ENCODE data around the gene RADIL.
"Not testable (repeated sequence)": the region's sequence is repeated elsewhere in the genome, so short reads cannot be mapped to it uniquely, and the experiment has no call there.

RADIL gene, protein sequence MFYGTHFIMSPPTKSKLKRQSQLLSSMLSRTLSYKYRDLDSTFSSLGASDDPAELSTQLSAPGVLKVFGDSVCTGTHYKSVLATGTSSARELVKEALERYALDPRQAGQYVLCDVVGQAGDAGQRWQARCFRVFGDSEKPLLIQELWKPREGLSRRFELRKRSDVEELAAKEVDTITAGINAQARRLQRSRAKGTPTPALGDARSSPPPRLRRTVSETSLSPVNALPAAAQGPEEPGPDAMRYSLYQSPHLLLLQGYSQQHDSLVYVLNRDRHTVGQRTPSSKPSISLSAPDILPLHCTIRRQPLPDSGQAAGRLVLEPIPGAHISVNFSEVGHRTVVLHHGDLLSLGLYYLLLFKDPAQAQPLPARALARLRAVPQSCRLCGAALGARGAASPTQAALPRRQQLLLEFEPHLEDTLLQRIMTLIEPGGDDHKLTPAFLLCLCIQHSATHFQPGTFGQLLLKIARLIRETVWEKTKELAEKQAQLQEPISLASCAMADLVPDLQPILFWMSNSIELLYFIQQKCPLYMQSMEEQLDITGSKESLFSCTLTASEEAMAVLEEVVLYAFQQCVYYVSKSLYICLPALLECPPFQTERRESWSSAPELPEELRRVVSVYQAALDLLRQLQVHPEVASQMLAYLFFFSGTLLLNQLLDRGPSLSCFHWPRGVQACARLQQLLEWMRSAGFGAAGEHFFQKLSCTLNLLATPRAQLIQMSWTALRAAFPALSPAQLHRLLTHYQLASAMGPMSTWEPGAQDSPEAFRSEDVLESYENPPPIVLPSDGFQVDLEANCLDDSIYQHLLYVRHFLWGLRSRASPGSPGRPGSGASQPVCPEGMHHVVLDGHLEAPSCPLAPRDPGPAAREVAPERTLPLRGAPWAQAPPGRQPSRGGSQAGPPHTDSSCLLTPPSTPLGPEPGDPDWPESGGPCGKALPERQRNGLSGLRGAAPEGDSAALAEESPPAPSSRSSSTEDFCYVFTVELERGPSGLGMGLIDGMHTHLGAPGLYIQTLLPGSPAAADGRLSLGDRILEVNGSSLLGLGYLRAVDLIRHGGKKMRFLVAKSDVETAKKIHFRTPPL

DNA sequence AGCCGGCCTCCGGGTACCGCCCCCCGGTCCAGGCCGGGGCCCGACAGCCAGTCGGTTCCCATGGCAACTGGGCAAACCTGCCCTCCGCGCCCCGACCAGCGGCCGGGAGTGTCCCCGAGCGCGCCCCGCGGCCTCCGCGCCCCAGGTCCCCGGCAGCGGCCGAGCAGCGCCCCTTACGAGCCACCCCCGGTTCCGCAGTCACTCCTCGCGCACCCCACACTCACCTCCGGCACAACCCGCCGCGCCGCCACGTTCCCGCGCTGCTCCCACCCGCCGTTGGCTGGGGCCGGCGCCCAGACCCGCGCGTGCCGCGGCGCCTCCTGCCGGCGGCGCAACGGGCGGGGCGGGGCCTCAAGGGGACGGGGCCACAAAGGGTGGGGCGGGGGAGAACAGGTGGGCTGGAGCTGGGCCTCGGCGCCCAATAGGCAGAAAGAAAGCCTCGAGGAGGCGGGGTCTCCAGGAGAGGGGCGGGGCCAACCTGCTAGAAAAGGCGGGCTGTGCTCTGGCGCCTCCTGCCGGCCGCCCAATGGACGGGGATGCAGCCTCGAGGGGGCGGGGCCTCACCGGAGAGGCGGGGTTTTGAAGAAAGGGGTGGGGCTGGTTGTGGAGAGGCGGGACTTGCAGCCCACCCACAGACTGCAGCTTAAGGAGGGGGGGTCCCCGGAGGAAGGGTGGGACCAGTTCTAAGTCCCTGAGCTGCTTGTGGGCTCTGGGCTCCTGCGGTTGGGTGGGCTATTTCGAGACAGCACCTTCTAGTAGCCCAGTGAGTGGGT, at the start of gene RADIL:
Gene RADIL, minus strand, starts transcription at position 345 of the 773 bp plus-strand sequence. CDS start 5,577 bp downstream, outside the sequence.
- DNase-seq, result peak; percentile 86

DNA sequence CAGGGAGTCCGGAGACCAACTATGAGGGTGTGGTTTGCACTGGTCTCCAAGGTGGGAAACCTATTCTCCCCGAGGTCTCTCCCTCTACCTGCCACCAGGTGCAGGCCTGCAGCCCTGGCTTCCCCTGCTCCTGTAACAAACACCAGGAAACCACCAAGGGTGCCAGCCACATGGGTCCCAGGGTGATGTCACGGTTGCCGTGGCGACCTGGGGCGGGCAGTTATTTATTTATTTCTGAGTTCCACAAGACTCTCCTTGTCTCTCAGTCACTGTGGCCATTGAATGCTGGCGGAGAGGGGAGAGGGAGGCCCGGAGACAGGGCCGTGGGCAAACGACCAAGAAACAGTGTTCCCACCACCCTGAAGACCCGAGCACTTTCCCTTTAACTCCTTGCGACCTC, 48.4 kb upstream of the RADIL start:
- DNase-seq, result no peak

DNA sequence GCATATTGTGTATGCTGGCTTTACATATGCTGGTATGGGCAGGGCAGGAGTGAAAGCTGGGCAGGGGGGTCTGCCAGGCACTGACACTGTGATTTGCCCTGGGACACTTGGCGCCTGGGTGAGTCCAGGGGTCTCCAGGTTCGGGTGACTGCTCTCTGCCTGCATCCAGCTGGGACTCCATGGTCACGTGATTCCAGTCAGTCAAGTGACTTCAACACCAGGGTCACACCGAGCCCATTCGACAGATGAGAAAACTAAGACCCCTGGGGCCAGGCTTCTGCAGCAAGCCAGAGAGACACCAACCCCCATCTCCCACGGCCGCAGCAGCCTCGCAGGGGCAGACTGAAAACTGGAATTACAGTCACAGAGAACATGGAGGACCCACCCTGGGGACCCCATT, 45.5 kb upstream of the RADIL start:
- DNase-seq, result no peak

DNA sequence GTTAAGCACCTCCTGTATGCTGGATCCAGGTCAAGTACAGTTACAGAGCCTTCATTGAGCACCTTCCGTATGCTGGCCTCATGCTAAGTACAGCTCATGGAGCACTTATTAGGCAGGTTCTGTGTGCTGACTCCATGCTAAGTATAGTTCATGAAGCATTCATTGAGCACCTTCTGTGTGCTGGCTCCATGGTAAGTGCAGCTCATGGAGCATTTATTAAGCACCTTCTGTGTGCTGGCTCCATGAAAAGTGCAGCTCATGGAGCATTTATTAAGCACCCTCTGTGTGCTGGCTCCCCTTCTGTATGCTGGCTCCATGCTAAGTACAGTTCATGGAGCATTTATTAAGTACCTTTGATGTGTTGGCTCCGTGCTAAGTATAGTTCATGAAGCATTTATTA, 44.9 kb upstream of the RADIL start:
- DNase-seq, result no peak

DNA sequence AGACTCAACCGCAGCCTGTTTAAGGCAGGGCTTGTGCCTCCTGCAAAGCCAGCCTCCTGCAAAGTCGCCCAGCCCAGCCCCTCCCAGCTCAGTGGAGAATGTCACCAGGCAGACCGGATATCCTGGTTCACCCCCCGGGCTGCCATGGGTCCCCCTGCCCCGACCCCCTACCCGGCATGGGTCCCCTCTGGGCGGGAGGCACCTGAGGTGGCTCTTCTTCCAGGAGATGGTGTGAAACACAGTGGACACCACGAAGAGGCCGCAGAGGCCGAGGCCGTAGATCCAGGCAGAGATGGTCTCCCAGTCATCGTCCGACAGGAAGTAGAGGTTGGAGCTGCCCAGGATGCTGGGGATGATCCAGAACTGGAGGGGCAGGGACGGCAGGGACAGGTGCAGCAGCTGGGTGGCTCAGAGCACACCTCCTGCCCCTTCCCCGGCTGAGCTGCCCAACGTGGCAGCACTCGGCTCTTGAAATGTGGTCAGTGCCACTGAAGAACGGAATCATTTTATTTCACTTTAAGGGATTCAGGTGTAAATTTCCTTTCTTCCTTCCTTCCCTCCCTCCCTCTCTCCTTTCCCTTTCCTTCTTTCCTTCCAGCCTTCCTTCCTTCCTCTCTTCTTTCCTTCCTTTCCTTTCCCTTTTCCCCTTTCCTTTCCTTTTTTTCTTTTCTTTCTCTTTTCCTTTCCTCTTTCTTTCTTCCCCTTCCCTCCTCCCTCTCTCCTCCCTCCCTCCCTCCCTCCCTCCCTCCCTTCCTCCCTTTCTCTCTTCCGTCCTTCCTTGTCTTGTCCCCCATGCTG, 36.7 kb upstream of the RADIL start:
- DNase-seq, result no peak

DNA sequence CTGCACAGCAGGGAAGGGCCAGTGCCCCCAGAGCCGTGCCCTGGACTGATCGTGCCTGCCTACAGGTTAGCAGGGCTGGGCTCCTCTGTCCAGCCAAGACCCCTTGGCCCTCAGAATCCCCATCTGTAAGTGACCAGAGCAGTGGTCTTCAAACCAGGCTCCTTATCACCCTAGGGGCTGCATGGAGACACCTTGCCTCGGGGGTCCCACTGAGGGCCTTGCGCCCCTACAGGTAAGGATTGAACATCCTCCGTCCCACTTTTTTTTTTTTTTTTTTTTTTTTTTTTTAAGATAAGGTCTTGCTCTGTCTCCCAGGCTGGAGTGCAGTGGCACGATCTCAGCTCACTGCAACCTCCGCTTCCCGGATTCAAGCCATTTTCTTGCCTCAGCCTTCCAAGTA, 32.6 kb upstream of the RADIL start:
- no peak for DNase-seq

DNA sequence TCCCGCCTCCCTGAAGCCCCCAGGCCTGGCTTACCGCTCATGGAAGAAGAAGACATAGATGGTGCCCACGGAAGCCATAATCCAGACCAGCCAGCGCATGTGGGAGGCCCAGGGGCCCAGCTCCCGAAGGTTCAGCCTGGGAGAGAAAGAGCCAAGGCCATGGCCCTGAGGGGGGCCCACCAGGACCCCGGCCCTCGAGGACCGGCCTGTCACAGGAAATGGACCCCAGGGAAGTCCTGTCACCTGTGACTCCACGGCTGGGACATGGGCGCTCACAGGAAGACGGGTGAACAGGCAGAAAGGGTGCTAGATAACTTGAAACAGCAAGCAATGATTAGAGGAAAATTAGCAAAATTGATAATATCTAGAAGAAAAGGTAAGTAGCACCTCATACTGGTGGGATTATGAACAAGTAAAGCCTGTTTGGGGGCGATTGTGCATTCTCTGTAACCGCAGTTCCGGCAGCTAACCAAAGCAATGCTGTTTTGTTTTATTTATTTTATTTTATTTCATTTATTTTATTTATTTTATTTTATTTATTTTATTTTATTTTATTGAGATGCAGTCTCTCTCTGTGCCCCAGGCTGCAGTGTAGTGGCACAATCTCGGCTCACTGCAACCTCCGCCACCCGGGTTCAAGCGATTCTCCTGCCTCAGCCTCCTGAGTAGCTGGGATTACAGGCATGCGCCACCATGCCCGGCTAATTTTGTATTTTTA, 27.8 kb upstream of the RADIL start:
- DNase-seq, result no peak

DNA sequence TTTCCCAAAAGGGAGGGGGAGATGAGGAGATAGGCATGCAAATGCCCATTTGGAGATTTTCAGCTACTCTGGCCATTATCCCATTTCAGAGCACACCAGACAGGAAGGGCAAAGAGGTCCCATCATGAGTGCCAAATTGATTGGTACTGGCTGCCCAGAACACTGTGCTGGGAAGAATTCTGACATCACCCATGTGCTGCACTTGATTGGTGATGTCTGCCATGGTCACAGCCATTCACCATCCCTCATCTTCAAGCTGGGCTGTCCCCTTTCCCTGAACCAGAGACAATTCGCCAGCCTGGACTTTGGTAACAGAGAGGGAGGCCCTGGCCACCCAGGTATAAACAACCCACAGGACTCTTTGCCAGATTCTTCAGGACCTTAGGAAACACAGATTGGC, 23.2 kb upstream of the RADIL start:
- no peak for DNase-seq

DNA sequence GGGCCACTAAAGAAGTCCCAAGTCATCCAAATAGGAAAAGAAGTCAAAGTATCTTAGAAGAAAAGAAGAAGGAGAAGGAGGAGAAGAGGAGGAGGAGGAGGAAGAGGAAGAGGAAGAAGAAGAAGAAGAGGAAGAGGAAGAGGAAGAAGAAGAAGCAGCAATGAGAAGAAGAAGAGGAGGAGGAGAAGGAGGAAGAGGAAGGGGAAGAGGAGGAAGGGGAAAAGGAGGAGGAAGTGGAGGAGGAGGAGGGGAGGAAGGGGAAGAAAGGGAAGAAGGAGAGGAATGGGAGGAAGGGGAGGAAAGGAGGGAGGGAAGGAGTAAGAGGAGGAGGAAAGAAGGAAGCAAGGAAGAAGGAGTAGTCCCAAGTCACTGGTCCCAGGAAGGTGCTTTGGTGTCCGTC, 21.7 kb upstream of the RADIL start:
- no peak for DNase-seq

DNA sequence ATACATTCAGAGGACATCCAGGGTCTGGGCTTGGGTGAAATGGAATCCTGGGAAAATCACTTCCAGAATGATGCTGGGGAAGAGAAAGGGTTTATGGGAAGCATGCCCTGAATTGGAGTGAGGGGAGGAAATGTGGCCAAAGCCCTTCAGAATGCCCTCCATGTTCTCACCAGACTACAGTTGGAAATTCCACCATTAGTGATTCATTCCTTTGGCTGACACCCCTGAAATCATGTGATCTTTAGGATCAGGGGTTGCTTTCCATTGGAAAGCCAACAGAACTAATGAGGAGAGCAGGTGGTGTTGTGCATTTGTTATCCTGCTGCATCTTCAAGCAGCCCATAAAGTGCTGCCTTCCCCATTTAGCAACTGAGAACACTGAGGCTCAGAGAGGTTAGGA, 20.8 kb upstream of the RADIL start:
- DNase-seq, result no peak

DNA sequence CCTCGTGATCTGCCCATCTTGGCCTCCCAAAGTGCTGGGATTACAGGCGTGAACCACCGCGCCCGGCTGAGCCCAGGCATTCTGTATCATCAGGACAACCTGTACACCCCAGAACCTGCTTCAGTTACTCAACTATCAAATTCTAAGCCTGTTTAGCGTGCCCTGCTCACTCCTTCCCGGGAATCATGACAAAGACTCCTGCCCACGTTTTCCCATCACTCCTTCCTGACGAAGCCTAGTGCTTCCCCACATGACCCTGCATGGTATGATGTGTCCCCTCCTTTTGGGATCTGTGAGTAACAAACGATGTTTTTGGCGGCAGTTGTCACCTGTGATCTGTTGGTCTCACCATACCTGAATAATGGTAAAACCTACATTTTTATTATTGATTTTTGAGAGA, 12.2 kb upstream of the RADIL start:
- DNase-seq, result no peak

DNA sequence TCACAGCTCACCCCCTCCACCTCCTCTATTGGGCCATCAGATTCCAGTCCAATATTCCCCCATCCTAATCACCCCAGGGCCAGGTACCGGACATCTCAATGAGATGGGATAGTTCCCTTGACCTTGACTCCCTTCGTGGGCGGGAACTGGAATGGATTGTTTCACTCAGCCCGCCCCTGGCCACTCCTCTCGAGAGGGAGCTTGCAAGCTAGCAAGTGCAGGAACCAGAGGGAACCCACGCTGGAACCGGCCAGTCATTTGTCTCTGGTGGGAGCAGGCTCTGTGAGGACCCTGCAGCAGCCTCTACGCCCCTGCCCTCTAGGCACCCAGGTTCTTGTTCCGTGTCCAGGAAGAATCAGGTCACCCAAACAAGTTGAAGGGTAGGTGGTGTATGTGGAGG, 11.0 kb upstream of the RADIL start:
- DNase-seq, result no peak

DNA sequence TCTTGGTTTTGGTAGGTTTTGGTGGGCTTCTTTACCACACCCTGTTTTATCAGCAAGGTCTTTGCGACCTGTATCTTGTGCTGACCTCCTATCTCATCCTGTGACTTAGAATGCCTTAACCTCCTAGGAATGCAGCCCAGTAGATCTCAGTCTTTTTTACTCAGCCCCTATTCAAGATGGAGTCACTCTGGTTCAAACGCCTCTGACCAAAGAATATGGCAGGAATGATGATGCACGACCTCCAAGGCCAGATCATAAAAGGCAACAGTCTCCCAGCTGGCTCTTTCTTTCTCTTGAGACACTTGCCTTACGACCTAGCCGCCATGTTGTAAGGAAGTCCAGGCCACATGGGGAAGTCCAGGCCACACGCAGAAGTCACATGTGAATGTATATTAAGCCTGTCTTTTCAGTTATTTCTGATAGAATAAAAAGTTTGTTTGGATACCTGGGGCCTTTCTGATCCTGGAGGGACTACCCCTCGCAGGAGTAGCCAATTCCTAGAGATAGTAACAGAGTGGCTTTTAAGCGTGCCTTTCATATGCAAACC, 10.5 kb upstream of the RADIL start:
- DNase-seq, result no peak

DNA sequence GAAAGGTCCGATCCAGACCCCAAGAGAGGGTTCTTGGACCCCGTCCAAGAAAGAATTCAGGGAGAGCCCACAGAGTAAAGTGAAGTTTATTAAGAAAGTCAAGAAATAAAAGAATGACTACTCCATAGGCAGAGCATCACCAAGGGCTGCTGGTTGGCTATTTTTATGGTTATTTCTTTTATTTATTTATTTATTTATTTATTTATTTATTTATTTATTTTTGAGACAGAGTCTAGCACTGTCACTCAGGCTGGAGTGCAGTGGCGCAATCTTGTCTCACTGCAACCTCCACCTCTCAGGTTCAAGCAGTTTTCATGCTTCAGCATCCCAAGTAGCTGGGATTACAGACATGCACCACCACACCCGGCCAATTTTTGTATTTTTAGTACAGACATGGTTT, 9.7 kb upstream of the RADIL start:
- DNase-seq, result not testable (repeated sequence)

DNA sequence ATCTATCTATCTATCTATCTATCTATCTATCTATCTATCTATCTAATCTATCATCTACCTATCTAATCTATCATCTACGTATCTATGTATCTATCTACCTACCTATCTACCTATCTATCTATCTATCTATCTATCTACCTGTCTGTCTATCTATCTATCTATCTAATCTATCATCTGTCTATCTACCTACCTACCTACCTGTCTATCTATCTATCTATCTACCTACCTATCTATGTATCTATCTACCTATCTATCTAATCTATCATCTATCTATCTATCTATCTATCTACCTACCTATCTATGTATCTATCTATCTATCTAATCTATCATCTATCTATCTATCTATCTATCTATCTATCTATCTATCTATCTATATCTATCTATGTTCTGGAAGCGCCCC, 8.0 kb upstream of the RADIL start:
- not testable (repeated sequence) for DNase-seq

DNA sequence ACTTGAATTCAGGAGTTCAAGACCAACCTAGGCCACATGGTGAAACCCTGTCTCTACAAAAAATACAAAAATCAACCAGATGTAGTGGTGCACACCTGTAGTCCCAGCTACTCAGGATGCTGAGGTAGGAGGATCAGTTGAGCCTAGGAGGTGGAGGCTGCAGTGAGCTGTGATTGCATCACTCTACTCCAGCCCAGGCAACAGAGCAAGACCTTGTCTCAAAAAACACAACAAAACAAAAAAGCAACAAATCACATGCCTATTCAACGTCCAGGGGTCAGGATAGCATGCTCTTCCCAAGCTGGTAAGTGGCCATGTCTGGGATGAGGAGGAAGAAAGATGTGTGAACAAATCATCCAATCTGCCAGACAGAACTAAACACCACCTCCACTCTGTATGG, 6.2 kb upstream of the RADIL start:
- DNase-seq, result no peak

DNA sequence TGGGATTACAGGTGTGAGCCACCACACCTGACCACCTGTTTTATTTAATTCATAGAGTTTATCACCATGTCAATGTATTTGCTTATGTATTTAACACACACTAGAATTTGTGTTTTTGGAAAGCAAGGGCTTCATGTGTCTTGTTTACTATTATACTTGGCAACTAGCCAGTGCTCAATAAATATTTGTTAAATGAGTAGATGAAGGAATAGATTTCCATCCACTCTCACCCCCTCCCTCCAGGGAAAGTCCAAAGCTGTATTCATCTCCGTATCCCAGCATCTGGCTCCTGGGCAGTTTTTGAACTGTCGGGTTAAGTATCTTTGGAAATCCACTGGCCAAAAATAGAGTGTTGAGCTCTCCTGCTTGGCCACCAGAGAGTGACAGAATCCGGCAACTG, 4.6 kb upstream of the RADIL start:
- DNase-seq, result no peak

DNA sequence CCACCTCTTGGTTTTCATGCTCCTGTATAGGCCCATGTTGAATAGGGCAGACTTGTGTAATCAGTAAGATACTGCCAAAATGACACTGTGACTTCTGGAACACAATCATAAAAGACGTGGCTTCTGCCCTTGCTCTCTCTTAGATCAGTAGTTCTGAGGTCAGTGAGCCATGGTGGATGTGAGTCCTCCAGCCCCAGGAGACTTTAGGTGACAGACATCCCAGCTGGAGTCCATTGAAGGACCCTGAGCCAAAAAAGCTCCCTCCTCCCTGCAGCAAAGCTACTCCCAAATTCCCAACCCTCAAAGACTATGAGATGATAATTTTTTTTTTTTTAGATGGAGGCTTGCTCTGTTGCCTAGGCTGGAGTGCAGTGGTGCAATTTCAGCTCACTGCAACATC, 3.2 kb upstream of the RADIL start:
- DNase-seq, result no peak

DNA sequence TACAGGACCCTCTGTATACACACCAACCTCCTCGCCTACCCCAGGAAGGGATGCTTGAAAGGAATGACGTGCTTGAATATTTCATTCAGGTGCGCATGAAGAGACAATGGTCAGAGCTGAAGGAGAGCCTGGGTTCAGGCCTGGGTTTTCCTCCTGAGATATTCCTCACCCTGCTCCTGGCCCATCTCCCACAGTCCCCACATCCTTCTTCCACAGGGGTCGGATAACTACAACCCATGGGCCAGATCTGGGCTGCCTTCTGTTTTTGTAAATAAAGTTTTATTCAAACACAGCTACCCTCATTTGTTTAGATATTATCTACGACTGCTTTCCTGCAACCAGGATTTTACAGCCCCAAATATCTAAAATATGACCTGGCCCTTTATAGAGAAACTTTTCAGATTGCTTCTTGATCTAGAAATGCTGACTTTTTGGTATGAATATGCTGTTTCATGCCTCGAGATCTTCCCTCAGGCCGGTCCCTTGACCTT, 1.8 kb upstream of the RADIL start:
- no peak for DNase-seq

DNA sequence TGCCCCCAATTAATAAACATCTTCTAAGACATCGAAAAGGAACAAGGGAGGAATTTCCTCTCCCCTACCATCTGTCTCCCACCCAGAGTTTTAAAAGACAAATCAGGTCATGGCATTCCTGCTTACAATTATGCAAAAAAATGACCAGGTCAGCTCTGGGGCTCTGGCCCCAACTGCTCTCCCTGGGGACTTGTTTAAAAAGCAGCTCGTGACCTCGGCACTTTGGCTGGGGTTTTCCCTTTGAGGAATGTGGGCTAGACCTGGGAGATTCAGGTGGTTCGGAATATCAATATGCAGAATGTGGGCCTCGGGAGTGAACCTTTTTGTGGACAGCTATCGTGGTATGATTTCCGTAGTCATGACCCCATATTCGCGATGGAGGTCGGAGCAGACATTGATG, 648 bp upstream of the RADIL start:
- DNase-seq, result no peak

DNA sequence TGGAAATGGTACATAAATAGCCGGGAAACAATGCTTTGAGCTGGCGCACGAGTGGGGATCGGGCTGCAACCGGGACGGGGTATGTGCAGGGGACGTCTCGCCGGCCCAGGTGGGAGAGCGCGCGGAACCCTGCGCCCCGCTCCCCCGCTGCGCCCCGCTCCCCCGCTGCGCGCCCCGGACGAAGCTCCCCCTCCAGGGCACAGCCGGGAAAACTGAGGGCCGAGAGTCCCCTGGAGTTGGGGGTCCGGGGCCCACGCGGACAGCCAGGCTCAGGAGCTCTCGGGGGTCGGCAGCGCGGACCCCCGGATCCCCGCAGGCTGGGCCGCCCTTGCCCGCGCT, 514 bp downstream of the RADIL start:
- no peak for DNase-seq

Measured in CD4-positive, alpha-beta T cell treated with Interleukin-10 for 1 hour (primary cell).